LHCN-M2 (cell line): ENCODE measurements around the gene ZNF630. TPM values are rescaled to one million over a fixed set of nuclear protein-coding genes. Genes with fewer than 3 reads are reported as not detected.
"Not testable (repeated sequence)": the region's sequence is repeated elsewhere in the genome, so short reads cannot be mapped to it uniquely, and the experiment has no call there.

ENCODE experiments used
- DNase-seq: peaks from one replicate; pipeline ENCODE4 v3.0.0-alpha.2; 2012; ENCODE audit warnings: low read depth
- total RNA-seq: library from RNA; depleted of rRNA; stranded (reverse); fragments of >200 nt; gene quantifications from 2 replicates; pipeline ENCODE4 v1.2.3, GENCODE V29; 2014; rRNA removed

The ZNF630 gene
- total RNA-seq, 1 experiment from 2014 or later: 3.0 TPM

- DNase-seq: no peak
These were observed 41.2 kb downstream of the ZNF630 start for GRCh38 chrX:48030237-48030636.

GRCh38 chrX:48028091-48028490, 43.3 kb downstream of the ZNF630 start:
- DNase-seq: no peak

GRCh38 chrX:48027545-48027944, 43.9 kb downstream of the ZNF630 start:
- not testable (repeated sequence) for DNase-seq

GRCh38 chrX:48025561-48025960, 45.9 kb downstream of the ZNF630 start:
- DNase-seq: peak; percentile 61

- DNase-seq: no peak
These were observed 48.7 kb downstream of the ZNF630 start for GRCh38 chrX:48022738-48023137.

GRCh38 chrX:48022100-48022499, 49.3 kb downstream of the ZNF630 start:
- DNase-seq: no peak

GRCh38 chrX:48021026-48021900, 50.2 kb downstream of the ZNF630 start:
- DNase-seq: peak; percentile 82

GRCh38 chrX:48020472-48020871, 51.0 kb downstream of the ZNF630 start:
- not testable (repeated sequence) for DNase-seq

GRCh38 chrX:48019892-48020291, 51.5 kb downstream of the ZNF630 start:
- not testable (repeated sequence) for DNase-seq

GRCh38 chrX:48016583-48017310, 54.7 kb downstream of the ZNF630 start:
- not testable (repeated sequence) for DNase-seq

GRCh38 chrX:48009445-48009960, 61.9 kb downstream of the ZNF630 start:
- not testable (repeated sequence) for DNase-seq

Other genes with a start within 250 kb of the ZNF630 start
- gene ZNF81, start 234.7 kb downstream of the ZNF630 start, total RNA-seq: 2.1 and 3.6 TPM in 2 replicates
- 2.7 and 3.8 TPM in 2 replicates for gene ZNF182, start 67.7 kb downstream of the ZNF630 start, total RNA-seq
- gene SPACA5, start 64.7 kb downstream of the ZNF630 start, total RNA-seq: not detected in 2 replicates
- not detected in 2 replicates for gene SPACA5B, start 59.0 kb upstream of the ZNF630 start, total RNA-seq
- not detected in 2 replicates for gene SSX5, start 125.2 kb upstream of the ZNF630 start, total RNA-seq
- gene SSX1, start 183.8 kb upstream of the ZNF630 start, total RNA-seq: not detected in 2 replicates